NOMO-1 treated with dmso at 0.1 percent for 144 hours (cell line): Measurements from ENCODE around the gene LRRTM4.

Source experiments
- DNase-seq: peaks from one replicate; lab custom pipeline; 2025; ENCODE audit not compliant: unreplicated experiment; lab: John Stamatoyannopoulos, UW

The LRRTM4 gene

DNA sequence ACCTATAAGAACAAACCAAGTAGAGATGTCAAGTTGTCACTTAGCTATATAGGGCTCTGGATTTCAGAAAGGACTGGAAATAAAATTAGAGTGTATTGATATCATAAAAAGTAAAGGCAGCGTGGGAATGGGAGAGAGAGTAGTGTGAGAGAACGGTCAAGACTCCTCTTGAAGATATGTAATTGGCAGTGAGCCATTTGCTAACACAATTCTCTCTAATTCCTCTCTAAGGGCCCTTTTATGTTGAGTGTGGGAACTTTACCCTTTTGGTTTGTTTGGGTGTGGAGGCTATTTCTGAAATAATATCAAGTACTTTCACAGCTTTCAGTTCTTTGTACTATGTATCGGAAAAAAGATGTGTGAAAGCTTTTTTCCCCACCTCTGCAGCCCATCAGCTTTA, 196.8 kb downstream of the LRRTM4 start:
- DNase-seq: no peak

DNA sequence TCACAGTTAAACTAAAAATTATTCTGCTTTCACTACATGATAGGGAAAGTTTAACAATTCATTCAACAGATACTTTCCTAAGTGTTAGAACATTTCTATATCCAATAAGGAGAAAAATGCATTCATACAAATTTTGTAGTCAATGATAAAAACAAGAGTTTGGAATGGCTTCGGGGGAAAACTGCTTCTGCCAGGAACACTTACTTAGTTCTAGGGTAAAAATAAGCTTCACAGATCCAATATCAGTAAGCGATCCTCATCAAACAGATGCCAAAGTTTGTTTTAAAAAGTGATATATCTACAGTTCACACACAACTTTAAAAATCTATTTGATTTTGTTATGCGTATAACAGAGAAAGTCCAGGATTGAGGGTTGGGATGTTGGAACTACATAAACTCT, 199.7 kb downstream of the LRRTM4 start:
- no peak for DNase-seq

DNA sequence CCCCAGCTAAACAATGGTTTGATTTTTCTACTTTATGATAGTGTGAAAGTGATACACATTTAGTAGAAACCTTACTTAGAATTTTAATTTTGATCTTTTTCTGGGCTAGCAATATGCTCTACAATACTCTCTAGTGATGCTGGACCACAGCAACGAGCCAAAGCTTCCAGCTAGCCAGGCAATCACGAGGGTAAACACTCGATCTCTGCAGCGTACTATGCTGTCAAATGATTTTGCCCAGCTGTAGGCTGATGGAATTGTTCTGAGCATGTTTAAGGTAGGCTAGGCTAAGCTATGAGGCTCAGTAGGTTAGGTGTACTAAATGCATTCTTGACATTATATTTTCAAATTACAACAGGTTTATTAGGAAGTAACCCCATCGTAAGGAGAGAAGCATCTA, 207.5 kb downstream of the LRRTM4 start:
- DNase-seq: no peak

DNA sequence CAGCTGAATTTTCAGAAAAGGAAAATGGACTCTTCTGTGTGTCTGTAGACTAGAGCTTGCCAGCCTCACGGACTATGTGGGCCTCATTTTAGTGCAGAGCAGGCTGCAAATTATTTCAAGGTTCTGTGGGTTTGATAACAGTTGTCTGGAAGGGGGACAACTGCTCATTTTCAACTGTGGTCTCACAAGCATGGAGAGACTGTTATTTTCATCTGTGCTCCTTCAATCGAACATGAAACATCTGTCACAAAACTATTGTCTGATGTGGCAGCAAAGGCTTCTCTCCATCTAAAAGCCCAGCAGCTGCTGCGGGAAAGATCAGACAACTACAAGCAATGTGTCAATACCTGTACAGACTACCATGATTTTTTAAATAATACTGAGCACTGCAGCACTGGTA, 211.8 kb downstream of the LRRTM4 start:
- no peak for DNase-seq

DNA sequence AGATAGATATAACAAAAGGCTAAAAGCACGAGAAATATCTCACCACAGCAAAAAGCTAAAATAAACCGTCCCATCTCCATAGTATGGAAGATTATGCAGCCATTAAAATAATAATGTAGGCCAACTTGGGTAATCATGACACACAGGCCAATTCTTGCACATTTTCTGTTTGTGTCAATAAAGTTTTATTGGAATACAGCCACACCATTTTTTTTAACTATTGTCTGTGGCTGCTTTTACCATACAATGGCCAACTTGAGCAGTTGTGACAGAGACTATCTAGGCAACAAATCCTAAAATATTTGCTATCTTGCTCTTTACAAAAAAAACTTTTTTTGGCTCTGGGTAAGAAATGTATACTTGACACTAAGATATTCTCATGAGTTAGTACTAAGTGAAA, 212.5 kb downstream of the LRRTM4 start:
- no peak for DNase-seq

DNA sequence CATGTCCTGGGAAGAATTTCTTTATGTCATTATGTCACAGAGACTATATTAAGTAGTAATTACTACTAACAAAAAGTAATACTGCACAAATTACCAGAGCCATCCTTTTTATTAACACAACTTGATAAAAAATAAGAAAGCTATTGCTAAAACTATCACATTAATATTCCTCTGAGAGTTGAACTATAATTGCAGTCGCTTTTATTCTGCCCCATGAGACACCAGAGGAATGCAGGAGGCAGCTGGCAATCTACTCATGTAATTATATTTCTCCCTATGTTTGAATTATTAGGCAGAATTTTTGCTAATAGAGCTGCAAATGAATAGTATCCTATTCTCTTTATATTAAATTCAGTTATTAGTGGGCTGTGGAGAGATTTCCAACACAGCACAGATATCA, 220.7 kb downstream of the LRRTM4 start:
- DNase-seq: no peak

DNA sequence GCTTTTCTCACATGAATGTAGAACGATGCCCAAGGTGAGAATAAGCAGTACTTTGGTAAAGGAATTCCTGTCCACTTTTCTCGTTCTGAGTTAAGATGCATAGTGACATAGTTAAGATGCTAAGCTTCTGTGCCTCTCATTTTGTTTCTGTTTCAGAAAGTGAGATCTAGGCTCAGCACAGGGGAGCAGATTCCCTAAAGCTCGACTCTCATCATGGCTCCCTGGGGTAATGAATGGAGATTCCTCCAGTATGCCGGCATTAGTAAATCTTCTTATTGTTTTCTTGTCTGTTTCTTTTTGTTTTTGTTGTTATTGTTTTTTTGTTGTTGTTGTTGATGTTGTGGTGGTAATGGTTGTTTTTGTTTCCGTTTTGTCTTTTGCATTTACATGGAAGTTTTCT, 225.4 kb downstream of the LRRTM4 start:
- DNase-seq: no peak

DNA sequence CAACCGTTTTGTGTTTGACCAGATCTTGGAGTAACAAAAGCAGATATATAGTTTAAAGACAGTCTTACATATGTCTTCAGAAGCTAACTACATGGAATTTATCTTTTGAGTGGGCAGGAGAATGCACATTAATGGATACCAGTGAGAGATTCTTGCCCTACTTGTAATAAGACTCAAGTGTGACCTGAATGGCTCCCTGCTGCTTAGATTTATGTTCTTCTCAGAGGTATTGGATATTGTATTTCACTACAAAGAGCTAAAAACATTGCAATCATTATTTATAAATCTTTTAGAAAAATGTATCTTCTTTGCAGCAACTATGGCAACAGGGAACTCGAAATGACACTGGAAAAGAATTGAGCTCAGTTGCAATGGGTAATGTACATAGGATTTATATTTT, 227.7 kb downstream of the LRRTM4 start:
- no peak for DNase-seq

DNA sequence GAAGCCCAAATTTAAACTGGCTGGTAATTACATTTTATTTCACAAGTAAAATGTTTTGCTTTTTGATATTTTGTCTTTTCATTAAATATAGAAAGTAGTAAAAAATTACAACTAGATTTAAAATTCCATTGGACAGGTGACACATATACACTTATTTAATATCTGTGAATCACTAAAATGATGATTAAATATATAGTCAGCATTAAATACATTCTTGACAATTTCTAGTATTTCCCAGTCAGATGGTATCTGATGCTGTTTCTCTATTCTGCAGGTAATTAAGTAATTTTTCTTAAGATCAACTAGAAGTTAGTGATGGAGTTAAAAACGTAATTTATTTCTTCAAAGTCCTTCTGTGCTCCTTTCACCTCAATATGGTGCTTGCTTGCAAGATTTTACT, 237.8 kb downstream of the LRRTM4 start:
- DNase-seq: no peak

DNA sequence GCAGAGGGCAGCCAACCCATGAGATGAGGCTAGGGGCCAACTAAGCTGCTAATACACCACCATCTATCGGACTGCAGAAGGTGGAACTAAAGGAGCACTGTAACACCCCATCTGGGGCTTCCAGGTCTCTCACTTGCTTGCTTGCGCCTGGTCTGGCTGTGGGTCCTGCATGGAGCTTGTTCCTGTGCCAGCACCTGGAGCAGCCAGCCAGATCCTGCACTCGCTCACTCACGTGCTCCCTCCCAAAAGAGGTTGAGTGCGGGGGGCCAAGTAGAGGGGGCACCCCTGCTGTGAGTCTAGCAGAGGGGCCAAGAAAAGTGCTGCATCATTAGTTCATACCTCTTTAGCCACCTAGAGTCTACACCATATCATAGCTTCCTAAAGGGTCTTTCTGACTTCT, 250.9 kb downstream of the LRRTM4 start:
- DNase-seq: no peak

DNA sequence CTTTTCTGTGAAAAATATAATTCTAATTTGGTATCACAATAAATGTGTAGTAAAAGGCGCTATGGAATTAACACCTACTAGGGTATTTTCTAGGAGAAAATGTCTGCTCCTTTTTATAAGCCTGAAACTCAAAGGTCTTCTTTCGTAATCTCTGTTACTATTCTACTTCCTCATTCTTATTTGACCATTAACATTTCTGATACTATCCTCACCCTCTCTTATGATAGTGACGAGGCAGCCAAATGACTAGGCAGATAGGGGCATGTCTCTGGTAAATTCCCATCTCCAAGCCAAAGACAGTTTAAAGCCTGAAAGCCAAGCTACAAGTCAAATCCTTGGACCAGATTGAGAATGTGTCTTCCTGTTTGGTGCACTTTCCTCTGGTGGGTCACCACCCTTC, 251.7 kb downstream of the LRRTM4 start:
- DNase-seq: peak; percentile 53

DNA sequence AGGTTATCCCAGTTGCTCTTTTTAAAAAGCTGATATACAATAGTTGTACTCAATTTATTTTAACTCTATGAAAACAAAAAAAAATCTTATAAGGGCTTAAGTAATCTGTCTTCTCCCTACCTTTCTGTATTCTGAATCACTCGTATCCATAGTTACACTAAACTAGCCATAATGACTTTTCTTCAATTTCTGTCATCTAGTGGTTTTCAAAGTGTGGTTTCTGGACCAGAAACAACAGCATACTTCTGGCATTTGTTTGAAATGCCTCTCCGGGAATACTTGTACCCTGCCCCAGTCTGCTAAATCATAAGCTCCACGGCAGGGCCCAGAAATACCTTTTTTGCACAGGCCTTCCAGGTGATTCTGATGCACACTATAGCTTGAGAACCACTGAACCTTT, 253.6 kb downstream of the LRRTM4 start:
- DNase-seq: no peak

DNA sequence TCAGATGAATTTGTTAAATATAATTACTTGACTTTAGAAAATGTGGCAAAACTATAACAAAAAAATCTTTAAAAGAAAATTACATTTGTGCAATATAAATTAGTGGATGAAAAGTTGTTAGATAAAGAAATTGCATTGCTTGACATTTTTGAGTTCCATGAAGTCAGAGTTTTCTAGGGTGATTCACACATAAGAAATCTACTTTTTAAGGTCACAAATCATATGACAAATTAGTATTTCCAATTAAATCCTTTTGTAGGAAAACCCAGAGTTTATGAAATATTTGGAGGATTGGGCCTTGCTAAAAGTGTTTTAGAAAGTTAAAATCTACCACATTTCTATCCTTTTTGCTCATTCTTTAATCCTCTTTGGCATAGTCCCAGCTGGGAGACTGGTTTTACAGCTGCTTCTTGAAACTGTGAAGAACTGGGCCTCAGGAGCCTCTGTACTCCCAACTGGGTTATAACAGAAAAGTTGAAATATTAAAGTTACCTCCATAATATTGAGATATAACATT, 289.2 kb downstream of the LRRTM4 start:
- no peak for DNase-seq

DNA sequence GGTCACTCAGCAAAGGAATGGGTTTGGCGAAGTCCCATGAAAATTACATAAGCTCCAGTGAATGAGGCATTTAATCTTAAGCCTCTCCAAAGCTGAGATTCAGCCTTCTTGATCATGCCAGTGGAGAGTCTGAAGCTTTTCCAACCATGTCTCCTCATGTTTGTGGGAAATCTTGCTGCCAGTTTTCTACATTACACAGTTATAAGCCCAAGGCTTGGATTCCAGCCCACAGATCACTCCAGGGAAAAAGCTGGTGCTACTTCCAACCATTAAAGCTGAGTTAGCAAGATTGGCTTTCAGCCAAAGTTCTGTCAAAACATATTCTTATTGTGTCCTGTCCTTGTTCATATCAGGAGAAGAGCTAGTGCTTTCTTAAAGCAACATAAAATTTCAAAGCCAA, 293.8 kb downstream of the LRRTM4 start:
- DNase-seq: no peak

DNA sequence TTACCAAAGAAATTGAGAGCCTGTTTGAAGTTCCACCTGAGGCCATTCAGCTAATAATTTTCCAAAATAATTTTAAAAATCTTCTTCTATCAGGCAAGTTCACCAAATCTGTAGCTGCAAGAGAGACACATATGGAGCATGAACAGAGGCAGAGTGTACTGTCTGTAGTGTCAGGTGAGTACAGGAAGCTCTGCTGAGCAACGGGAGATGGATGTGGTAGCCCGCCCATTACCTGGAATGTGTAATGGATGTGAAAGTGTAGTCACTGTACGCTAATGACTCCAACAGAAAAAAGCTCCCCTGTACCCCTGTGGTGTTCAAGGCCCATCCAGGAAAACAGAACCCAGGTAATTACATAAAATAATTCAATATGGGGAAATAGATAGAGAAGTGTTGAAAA, 311.5 kb downstream of the LRRTM4 start:
- DNase-seq: no peak

DNA sequence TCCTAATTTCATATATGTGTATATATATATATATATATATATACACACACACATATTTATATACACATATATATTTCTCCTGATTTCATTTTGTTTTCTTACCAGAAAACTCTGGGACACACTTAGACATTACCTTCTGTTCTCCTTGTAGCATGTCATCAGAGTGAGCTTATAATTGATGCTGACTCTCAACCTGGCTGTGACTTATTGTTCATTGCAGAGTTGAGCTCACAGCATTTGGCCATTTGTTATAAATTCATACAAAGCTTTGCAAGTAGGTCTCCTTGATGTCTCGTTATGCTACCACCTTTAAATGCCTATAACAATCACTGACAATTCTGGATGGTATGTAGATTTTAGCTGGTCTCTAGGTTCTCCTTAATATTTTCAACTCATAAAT, 314.8 kb downstream of the LRRTM4 start:
- DNase-seq: no peak

DNA sequence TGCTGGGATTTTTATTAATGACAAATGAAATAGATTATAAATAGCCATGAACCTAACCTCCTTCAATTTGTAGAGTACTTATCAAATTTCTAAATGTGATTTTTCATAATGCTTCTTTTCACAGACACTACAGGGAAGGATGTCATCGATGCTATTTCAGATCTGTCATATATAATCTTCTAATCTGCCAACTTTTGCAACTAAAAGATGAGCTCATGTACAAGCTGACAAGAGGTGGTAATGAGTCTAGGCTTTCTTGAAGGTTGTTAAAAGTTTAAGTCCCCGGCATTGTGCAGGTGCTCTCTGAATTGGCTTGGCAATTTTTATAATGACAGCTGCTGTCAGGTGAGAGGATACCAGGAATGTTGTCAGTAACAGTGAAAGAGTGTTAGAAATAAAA, 320.4 kb downstream of the LRRTM4 start:
- DNase-seq: no peak

DNA sequence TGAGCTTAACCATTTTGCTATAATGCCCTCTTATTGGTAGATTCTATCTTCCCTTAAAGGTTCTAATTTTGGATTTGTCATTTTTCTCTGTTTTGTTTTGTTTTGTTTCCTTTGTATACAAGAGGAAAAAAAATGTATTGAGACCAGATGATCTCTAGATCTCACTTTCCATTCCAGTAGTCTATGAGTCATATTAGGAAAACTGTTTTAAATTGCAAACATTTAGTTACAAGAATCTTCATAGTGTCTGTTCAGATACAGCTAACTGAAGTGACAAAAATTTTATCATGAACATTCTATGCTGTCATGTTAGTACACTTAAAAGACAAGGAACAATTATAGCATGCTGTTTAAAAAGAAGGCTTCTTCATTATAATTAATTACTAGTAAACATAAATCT, 322.8 kb downstream of the LRRTM4 start:
- no peak for DNase-seq

DNA sequence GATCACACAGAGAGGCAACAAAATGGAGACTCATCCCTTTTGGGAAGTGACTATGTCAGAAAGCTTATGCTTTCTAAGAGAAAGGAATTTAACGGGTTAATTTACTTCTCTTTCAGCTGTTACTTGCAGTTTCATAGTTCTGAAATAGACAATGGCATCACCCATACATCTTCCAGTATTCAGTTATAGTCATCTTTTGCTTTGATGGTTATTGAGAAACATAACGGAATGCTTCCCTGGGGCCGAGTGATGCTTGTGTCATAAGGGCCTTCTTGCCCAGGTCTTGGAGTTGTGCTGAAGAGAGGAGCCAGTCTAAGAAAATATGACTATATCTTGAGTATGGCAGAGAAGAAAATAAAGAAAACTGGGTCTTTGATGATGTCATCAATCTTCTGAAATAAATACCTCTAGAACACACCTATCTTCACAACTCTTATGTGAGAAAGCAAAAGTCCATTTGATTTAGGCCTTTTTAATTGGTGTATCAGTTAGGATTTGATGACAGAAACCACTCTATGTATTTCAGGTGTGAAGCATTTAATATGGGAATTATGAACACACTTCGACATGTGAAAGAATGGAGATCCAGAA, 328.2 kb downstream of the LRRTM4 start:
- no peak for DNase-seq

DNA sequence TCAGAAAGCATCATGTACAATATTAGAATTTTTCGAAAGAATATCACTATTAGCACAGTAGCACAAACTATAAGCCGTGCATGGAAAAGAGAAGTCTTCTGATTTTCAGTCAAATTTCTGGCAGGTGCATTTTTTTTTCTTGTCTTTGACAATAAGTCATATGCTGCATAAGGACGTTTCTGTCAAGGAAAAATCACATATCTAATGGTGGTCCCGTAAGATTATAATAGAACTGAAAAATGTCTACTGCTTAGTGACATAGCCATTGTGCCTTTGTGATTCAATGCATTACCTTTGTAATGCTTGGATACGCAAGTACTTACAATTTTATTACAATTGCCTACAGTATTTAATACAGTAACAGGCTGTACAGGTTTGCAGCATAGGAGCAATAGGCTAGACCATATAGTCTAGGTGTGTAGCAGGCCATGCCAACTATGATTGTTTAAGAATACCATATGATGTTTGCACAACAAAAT, 329.3 kb downstream of the LRRTM4 start:
- no peak for DNase-seq

DNA sequence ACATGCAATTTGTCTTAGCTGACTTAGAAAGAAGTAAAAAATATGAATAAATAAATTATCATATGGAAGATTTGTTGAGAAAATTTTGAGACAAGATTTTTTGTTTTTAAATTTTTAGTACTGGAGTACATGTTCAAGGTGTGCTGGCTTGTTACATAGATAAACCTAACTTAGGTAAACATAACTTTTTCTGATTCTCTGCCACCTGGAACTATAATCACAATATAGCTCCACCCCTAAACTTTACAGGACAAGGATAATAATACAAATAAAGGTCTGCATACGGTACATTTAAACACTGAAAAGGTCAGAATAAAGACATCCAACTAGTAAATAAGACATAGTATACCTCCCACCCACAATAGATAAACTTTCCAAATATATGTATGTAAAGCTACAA, 330.5 kb downstream of the LRRTM4 start:
- no peak for DNase-seq

DNA sequence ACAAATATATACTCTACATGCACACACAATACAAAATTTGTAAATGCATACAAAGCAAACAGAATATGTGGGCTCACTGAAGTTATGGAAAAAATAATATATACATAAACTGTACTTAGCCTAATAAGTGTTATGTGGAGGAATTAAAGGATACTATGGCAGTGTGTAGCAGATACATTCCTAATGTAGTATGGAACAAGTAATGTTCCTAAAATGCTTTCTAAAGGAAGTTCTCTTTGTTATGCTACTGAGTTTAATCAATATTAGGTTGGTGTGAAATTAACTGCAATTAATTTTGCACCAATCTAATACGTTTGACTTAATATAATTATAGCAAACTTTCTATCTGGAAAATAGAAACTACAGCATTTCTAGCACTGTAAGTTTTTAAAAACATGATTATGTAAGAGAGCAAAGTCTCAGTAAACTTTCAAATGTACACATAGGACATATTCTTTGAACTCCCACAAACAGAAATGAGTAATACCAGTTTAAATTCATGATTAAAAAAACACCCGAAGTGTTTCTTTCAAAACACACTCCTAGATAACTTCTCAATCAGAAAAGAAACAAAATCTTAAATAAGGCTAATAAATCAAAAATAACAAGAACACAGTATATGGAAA, 331.3 kb downstream of the LRRTM4 start:
- DNase-seq: no peak

DNA sequence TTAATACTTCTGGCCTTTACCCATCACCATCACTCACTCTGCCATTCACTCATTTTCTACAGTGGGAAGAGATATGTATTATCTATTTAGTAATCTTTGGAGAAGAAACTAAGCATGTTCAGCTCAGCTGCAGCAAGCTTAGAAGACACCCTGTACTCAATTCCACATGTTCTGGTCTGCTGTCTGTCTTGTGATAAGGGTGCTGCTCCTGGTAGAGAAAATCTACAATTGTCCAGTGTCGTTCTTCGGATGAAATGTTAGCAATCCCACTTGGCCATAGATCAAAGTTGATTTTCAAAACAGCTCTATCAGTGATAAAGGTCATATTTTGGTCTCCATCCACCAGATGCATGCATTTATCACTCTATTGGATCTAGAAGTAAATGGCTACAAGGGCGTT, 337.1 kb downstream of the LRRTM4 start:
- DNase-seq: no peak
